HL-60 (cell line): ENCODE measurements around the gene KIAA1671.

Source experiments
- DNase-seq, 2 experiments: peaks; one replicate each; pipeline ENCODE4 v3.0.0-alpha.2; 2010 to 2020; ENCODE audit warnings: low read depth in 1 of 2, low spot score in 1 of 2
- H3K27ac ChIP-seq: fragments of 250-450 bp; sonication (Bioruptor Pico); replicated peaks from 2 replicates; pipeline ENCODE4 v1.5.1; 2020; ENCODE audit warnings: mild to moderate bottlenecking, moderate library complexity
- H3K27me3 ChIP-seq: fragments of 250-450 bp; sonication (Bioruptor Pico); 2 replicates; pipeline ENCODE4 v1.5.1; 2021; ENCODE audit warnings: mild to moderate bottlenecking, moderate library complexity; ENCODE audit not compliant: insufficient read depth, poor library complexity, severe bottlenecking
- H3K4me3 ChIP-seq: replicated peaks from 2 replicates; pipeline ENCODE4 v1.5.1; 2011; ENCODE audit warnings: mild to moderate bottlenecking, control low read depth, low read length; ENCODE audit not compliant: insufficient read depth
- CTCF ChIP-seq: IDR thresholded peaks from one replicate; pipeline ENCODE4 v1.5.1; 2011; ENCODE audit warnings: low read length, control low read depth, inconsistent platforms; ENCODE audit not compliant: insufficient read depth
- GABPA ChIP-seq: IDR thresholded peaks from 2 replicates; pipeline ENCODE4 v1.6.1; 2012; ENCODE audit warnings: low read depth
- POLR2AphosphoS5 ChIP-seq: IDR thresholded peaks from 2 replicates; pipeline ENCODE4 v1.6.1; 2012; ENCODE audit warnings: low read depth
- REST ChIP-seq: IDR thresholded peaks from 2 replicates; pipeline ENCODE4 v1.6.1; 2012; ENCODE audit warnings: low read depth; ENCODE audit not compliant: insufficient replicate concordance
- SPI1 ChIP-seq: IDR thresholded peaks from 2 replicates; pipeline ENCODE4 v1.6.1; 2012; ENCODE audit warnings: low read depth, mild to moderate bottlenecking, borderline replicate concordance

Gene KIAA1671

GRCh38 chr22:24947881-24948280 is 4.6 kb upstream of the KIAA1671 start:
- TF ChIP-seq POLR2AphosphoS5 (no peak), REST (no peak), GABPA (no peak), CTCF (no peak), SPI1 (no peak)
- H3K27me3 ChIP-seq = peaks cover 4% of the 10 kb centered on the region
- DNase-seq = no peak
- no peak overlapping the region for H3K4me3 ChIP-seq
- H3K27ac ChIP-seq = no peak overlapping the region

GRCh38 chr22:24948356-24949202 is 3.9 kb upstream of the KIAA1671 start:
- Histone ChIP-seq H3K4me3 (no peak overlapping the region), H3K27ac (no peak overlapping the region), H3K27me3 (peaks cover 11% of the 10 kb centered on the region)
- TF ChIP-seq GABPA = no peak
- TF ChIP-seq SPI1 = no peak
- TF ChIP-seq REST = no peak
- no peak for TF ChIP-seq CTCF
- no peak for TF ChIP-seq POLR2AphosphoS5
- no peak for DNase-seq

- no peak for DNase-seq
- TF ChIP-seq GABPA (no peak), SPI1 (no peak), REST (no peak), POLR2AphosphoS5 (no peak), CTCF (no peak)
- H3K27me3 ChIP-seq = peaks cover 17% of the 10 kb centered on the region
- H3K4me3 ChIP-seq = no peak overlapping the region
- H3K27ac ChIP-seq = no peak overlapping the region
These were observed 2.1 kb upstream of the KIAA1671 start for GRCh38 chr22:24950272-24950902.
